ENCODE data around the gene HSPA12A. TPM values are rescaled to one million over a fixed set of nuclear protein-coding genes. Genes with fewer than 3 reads are reported as not detected.

Gene HSPA12A
- total RNA-seq: 11.4 and 13.7 TPM in 2 replicates

GRCh38 chr10:116742367-116743265, at the start of gene HSPA12A:
HSPA12A (minus strand) TSS chr10:116742566; CDS start chr10:116742469, 97 bp downstream.
- peak within 1 kb of the TSS; percentile 95 for H3K4me3 ChIP-seq (ENCODE audit: low read depth, low read length)
- TF ChIP-seq CTCF (IDR thresholded peaks at IDR 0.05; ENCODE audit: insufficient read depth, low read length, poor library complexity, severe bottlenecking): no peak
- no peaks in the 10 kb centered on the region for H3K27me3 ChIP-seq (ENCODE audit: control insufficient read depth, insufficient read depth, low read length)
- no peak for DNase-seq (ENCODE audit: low read depth)
- H3K36me3 ChIP-seq (ENCODE audit: control insufficient read depth, insufficient read depth, low read length): no peaks in the 10 kb centered on the region

DNA sequence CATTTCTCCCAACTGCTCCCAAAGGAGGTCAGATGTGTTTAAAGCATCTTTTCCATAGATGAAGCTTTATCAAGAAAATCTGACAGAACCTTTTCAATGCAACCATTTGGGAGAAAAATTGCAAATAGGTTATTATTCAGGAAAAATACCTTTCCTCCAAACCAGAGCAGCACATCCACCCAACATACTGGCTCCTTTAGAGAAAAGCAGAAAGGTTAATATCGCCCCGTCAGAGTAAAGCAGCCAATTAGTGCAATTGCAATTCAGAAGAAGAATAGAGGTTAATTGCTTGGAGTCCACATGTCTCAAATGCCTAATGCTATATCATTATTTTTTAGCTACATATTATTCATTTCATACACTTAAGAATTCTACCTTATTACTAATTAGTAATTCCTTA, 48.9 kb upstream of the HSPA12A start:
- Histone ChIP-seq H3K36me3 (ENCODE audit: control insufficient read depth, insufficient read depth, low read length) (no peaks in the 10 kb centered on the region), H3K4me3 (ENCODE audit: low read depth, low read length) (no peak overlapping the region), H3K27me3 (ENCODE audit: control insufficient read depth, insufficient read depth, low read length) (peaks cover 2% of the 10 kb centered on the region)
- no peak for DNase-seq (ENCODE audit: low read depth)
- TF ChIP-seq CTCF (IDR thresholded peaks at IDR 0.05; ENCODE audit: insufficient read depth, low read length, poor library complexity, severe bottlenecking): no peak

DNA sequence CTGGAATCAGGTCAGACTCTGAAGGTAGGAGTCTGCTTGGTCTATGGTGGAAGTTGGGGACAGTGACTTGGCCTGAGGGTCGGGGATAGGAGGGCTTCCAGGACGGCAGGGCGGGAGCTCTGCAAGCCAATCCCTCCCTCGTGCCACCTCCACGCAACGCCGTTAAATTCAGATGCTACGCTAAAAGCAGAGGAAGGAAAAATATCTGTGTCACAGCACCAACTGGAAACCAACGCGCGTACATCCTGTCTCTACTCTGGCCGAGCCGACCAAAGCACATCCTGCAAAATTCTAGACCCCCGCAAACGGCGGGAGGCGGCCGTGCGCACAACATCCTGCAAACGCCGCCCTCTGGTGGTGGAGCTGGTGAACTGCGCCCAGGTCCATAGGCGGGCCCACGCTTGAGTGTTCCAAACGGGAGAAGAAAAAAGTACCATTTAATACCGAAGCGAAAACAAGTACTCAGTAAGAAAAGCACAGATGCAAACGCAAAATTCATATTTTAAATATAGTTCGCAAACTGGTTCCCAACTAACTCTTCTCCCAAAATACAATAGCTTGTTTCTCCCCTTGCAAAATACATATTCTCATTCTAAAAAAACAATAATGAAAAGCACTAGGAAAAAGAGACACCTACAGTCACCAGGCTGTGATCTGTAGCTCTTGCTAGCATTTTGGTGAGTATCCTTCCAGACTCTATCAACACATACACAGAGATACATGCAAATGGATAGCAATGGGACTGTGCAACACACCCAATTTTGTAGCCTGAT, 45.7 kb upstream of the HSPA12A start:
- no peak overlapping the region for H3K4me3 ChIP-seq (ENCODE audit: low read depth, low read length)
- no peaks in the 10 kb centered on the region for H3K36me3 ChIP-seq (ENCODE audit: control insufficient read depth, insufficient read depth, low read length)
- no peaks in the 10 kb centered on the region for H3K27me3 ChIP-seq (ENCODE audit: control insufficient read depth, insufficient read depth, low read length)
- no peak for DNase-seq (ENCODE audit: low read depth)
- peak; percentile 98 for TF ChIP-seq CTCF (IDR thresholded peaks at IDR 0.05; ENCODE audit: insufficient read depth, low read length, poor library complexity, severe bottlenecking)

- H3K36me3 ChIP-seq (ENCODE audit: control insufficient read depth, insufficient read depth, low read length): no peaks in the 10 kb centered on the region
- no peak for DNase-seq (ENCODE audit: low read depth)
- no peak overlapping the region for H3K4me3 ChIP-seq (ENCODE audit: low read depth, low read length)
- no peaks in the 10 kb centered on the region for H3K27me3 ChIP-seq (ENCODE audit: control insufficient read depth, insufficient read depth, low read length)
- no peak for TF ChIP-seq CTCF (IDR thresholded peaks at IDR 0.05; ENCODE audit: insufficient read depth, low read length, poor library complexity, severe bottlenecking)
Observed at GRCh38 chr10:116787053-116787659, 44.8 kb upstream of the HSPA12A start.

- Histone ChIP-seq H3K36me3 (ENCODE audit: control insufficient read depth, insufficient read depth, low read length) (no peaks in the 10 kb centered on the region), H3K4me3 (ENCODE audit: low read depth, low read length) (no peak overlapping the region), H3K27me3 (ENCODE audit: control insufficient read depth, insufficient read depth, low read length) (no peaks in the 10 kb centered on the region)
- TF ChIP-seq CTCF (IDR thresholded peaks at IDR 0.05; ENCODE audit: insufficient read depth, low read length, poor library complexity, severe bottlenecking): no peak
- DNase-seq (ENCODE audit: low read depth): no peak
Observed at GRCh38 chr10:116785867-116786266, 43.5 kb upstream of the HSPA12A start.

All from kidney epithelial cell (primary cell).